HEK293 (cell line): Measurements from ENCODE around the gene CIRBP.
A peak's percentile ranks its signal among the peaks of the same experiment; 100 is the strongest.

Experiments used
- BCL11A ChIP-seq: fragments of 450-650 bp; formaldehyde crosslinking; IDR thresholded peaks from 2 replicates; pipeline ENCODE4 v1.5.1; 2016; ENCODE audit warnings: low read depth, missing biosample characterization, missing genetic modification characterization
- GLI2 ChIP-seq: fragments of 450-650 bp; formaldehyde crosslinking; IDR thresholded peaks from 2 replicates; pipeline ENCODE4; 2017; ENCODE audit warnings: missing biosample characterization, missing genetic modification characterization, low read depth, borderline replicate concordance
- HOXA7 ChIP-seq: sonication (generic); formaldehyde crosslinking; IDR thresholded peaks from 2 replicates; pipeline ENCODE4 v1.8.1; 2022; ENCODE audit warnings: missing genetic modification reagents, borderline replicate concordance
- KLF10 ChIP-seq: fragments of 450-650 bp; IDR thresholded peaks from 2 replicates; pipeline ENCODE4 v1.5.1; 2018; ENCODE audit warnings: missing biosample characterization, mild to moderate bottlenecking, missing genetic modification characterization
- PRDM1 ChIP-seq: fragments of 450-650 bp; formaldehyde crosslinking; IDR thresholded peaks from 2 replicates; pipeline ENCODE4; 2016; ENCODE audit warnings: missing biosample characterization, missing genetic modification characterization
- RBAK ChIP-seq: fragments of 450-650 bp; formaldehyde crosslinking; IDR thresholded peaks from 2 replicates; pipeline ENCODE4 v1.5.1; 2016; ENCODE audit warnings: missing biosample characterization, missing genetic modification characterization
- SCRT1 ChIP-seq: fragments of 450-650 bp; formaldehyde crosslinking; IDR thresholded peaks from 2 replicates; pipeline ENCODE4 v1.5.1; 2016; ENCODE audit warnings: missing biosample characterization, missing genetic modification characterization, borderline replicate concordance
- SP3 ChIP-seq: fragments of 450-650 bp; formaldehyde crosslinking; IDR thresholded peaks from 2 replicates; pipeline ENCODE4 v1.5.1; 2016; ENCODE audit warnings: missing biosample characterization, missing genetic modification characterization
- ZBTB17 ChIP-seq: fragments of 450-650 bp; formaldehyde crosslinking; IDR thresholded peaks from 2 replicates; pipeline ENCODE4 v1.5.1; 2016; ENCODE audit warnings: missing biosample characterization, missing genetic modification characterization
- ZBTB7A ChIP-seq: fragments of 450-650 bp; formaldehyde crosslinking; IDR thresholded peaks from 2 replicates; pipeline ENCODE4 v1.5.1; 2016; ENCODE audit warnings: low read depth, missing biosample characterization, missing genetic modification characterization
- ZFP69B ChIP-seq: fragments of 450-650 bp; formaldehyde crosslinking; IDR thresholded peaks from 2 replicates; pipeline ENCODE4 v1.5.1; 2016; ENCODE audit warnings: missing biosample characterization, missing genetic modification characterization
- ZNF132 ChIP-seq: fragments of 450-650 bp; formaldehyde crosslinking; IDR thresholded peaks from 2 replicates; pipeline ENCODE4 v1.5.1; 2017; ENCODE audit warnings: missing biosample characterization, missing genetic modification characterization, borderline replicate concordance
- ZNF175 ChIP-seq: fragments of 450-650 bp; formaldehyde crosslinking; IDR thresholded peaks from 2 replicates; pipeline ENCODE4 v1.5.1; 2016; ENCODE audit warnings: missing biosample characterization, missing genetic modification characterization
- ZNF221 ChIP-seq: fragments of 450-650 bp; formaldehyde crosslinking; IDR thresholded peaks from 2 replicates; pipeline ENCODE4 v1.5.1; 2017; ENCODE audit warnings: missing biosample characterization, missing genetic modification characterization, borderline replicate concordance
- ZNF404 ChIP-seq: fragments of 450-650 bp; formaldehyde crosslinking; IDR thresholded peaks from 2 replicates; pipeline ENCODE4 v1.5.1; 2017; ENCODE audit warnings: missing biosample characterization, missing genetic modification characterization
- ZNF473 ChIP-seq: fragments of 450-650 bp; formaldehyde crosslinking; IDR thresholded peaks from 2 replicates; pipeline ENCODE4 v1.5.1; 2017; ENCODE audit warnings: missing biosample characterization, missing genetic modification characterization
- ZNF48 ChIP-seq: fragments of 450-650 bp; formaldehyde crosslinking; IDR thresholded peaks from 2 replicates; pipeline ENCODE4 v1.5.1; 2016; ENCODE audit warnings: missing biosample characterization, missing genetic modification characterization
- ZNF610 ChIP-seq: fragments of 450-650 bp; formaldehyde crosslinking; IDR thresholded peaks from 2 replicates; pipeline ENCODE4 v1.5.1; 2016; ENCODE audit warnings: missing biosample characterization, missing genetic modification characterization, borderline replicate concordance
- ZNF621 ChIP-seq: fragments of 450-650 bp; formaldehyde crosslinking; IDR thresholded peaks from 2 replicates; pipeline ENCODE4 v1.5.1; 2017; ENCODE audit warnings: missing biosample characterization, missing genetic modification characterization
- ZNF777 ChIP-seq: fragments of 450-650 bp; formaldehyde crosslinking; IDR thresholded peaks from 2 replicates; pipeline ENCODE4 v1.5.1; 2017; ENCODE audit warnings: missing biosample characterization, missing genetic modification characterization, borderline replicate concordance
- ZNF791 ChIP-seq: fragments of 450-650 bp; formaldehyde crosslinking; IDR thresholded peaks from 2 replicates; pipeline ENCODE4 v1.5.1; 2016; ENCODE audit warnings: missing biosample characterization, missing genetic modification characterization
- ZSCAN30 ChIP-seq: fragments of 450-650 bp; IDR thresholded peaks from 2 replicates; pipeline ENCODE4 v1.5.1; 2018; ENCODE audit warnings: missing biosample characterization, mild to moderate bottlenecking, missing genetic modification characterization, moderate library complexity
- TF ChIP-seq, protein P1 (sequence below): fragments of 450-650 bp; formaldehyde crosslinking; IDR thresholded peaks from 2 replicates; pipeline ENCODE4 v1.5.1; 2016; ENCODE audit warnings: missing biosample characterization, missing genetic modification characterization
- TF ChIP-seq, protein P2 (sequence below): fragments of 450-650 bp; formaldehyde crosslinking; IDR thresholded peaks from 2 replicates; pipeline ENCODE4 v1.5.1; 2016; ENCODE audit warnings: missing biosample characterization, missing genetic modification characterization
- TF ChIP-seq, protein P3 (sequence below): fragments of 450-650 bp; formaldehyde crosslinking; IDR thresholded peaks from 2 replicates; pipeline ENCODE4 v1.5.1; 2017; ENCODE audit warnings: missing biosample characterization, missing genetic modification characterization
- TF ChIP-seq, protein P4 (sequence below): fragments of 450-650 bp; formaldehyde crosslinking; IDR thresholded peaks from 2 replicates; pipeline ENCODE4 v1.5.1; 2016; ENCODE audit warnings: missing biosample characterization, missing genetic modification characterization
- TF ChIP-seq, protein P5 (sequence below): fragments of 450-650 bp; formaldehyde crosslinking; IDR thresholded peaks from 2 replicates; pipeline ENCODE4 v1.5.1; 2016; ENCODE audit warnings: missing biosample characterization, missing genetic modification characterization, borderline replicate concordance

The CIRBP gene

DNA sequence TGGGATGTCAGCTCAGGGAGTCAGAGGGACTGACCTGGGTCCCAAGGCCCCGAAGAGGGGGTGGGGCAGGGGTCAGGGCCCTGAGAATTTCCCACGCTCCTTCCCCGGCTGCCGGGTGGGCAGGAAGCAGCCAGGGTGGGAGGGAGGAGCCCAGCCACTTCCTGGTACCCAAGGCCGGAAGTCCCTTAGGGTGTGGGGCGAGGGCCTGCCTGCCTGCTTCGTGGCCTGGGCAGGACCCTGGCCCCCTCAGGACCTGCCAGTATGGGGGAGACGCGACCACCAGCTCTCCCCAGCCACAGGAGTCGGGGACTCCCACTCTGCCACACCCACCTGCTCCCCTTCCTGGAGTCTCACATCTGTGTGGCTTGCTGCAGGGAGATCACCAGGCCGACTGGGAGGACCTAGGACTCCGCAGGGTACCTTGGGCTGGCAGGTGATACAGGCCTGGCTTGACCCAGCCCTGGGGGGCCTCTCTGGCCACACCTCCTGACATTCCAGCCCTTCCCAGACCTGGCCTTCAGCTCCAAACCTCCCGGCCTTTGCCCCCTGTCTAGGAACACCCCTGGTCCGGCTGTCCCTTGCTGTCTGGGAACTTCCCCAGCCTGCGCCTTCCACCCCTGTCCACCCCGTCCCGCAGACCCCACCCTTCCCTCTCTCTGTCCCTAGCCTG, 9.8 kb upstream of the CIRBP start (continued):
- TF ChIP-seq, protein P1, sequence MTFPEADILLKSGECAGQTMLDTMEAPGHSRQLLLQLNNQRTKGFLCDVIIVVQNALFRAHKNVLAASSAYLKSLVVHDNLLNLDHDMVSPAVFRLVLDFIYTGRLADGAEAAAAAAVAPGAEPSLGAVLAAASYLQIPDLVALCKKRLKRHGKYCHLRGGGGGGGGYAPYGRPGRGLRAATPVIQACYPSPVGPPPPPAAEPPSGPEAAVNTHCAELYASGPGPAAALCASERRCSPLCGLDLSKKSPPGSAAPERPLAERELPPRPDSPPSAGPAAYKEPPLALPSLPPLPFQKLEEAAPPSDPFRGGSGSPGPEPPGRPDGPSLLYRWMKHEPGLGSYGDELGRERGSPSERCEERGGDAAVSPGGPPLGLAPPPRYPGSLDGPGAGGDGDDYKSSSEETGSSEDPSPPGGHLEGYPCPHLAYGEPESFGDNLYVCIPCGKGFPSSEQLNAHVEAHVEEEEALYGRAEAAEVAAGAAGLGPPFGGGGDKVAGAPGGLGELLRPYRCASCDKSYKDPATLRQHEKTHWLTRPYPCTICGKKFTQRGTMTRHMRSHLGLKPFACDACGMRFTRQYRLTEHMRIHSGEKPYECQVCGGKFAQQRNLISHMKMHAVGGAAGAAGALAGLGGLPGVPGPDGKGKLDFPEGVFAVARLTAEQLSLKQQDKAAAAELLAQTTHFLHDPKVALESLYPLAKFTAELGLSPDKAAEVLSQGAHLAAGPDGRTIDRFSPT (tag by site-specific recombination), result peak; percentile 90
- TF ChIP-seq SP3 (tag by site-specific recombination) (peak; percentile 75), ZNF404 (no peak), ZNF473 (tag by site-specific recombination) (no peak), ZNF621 (tag by site-specific recombination) (no peak), RBAK (no peak), ZBTB7A (no peak; the same call in none of the 2 replicates), ZNF791 (tag by site-specific recombination) (no peak), PRDM1 (no peak), ZBTB17 (tag by site-specific recombination) (no peak), ZSCAN30 (tag by site-specific recombination) (0 out of 2 replicates have a peak, but pooled peaks have one; percentile 46), ZNF221 (tag by site-specific recombination) (no peak), ZNF132 (no peak), BCL11A (tag by site-specific recombination) (peak; percentile 77; the same call in 1 of the 2 replicates), ZNF610 (tag by site-specific recombination) (no peak), ZFP69B (tag by site-specific recombination) (no peak), SCRT1 (tag by site-specific recombination) (no peak), GLI2 (tag by site-specific recombination) (no peak), ZNF175 (no peak), ZNF48 (tag by site-specific recombination) (no peak), ZNF777 (tag by site-specific recombination) (no peak), HOXA7 (CRISPR knock-in tag) (no peak), KLF10 (peak; percentile 75; the same call in 1 of the 2 replicates)
- TF ChIP-seq, protein P2, sequence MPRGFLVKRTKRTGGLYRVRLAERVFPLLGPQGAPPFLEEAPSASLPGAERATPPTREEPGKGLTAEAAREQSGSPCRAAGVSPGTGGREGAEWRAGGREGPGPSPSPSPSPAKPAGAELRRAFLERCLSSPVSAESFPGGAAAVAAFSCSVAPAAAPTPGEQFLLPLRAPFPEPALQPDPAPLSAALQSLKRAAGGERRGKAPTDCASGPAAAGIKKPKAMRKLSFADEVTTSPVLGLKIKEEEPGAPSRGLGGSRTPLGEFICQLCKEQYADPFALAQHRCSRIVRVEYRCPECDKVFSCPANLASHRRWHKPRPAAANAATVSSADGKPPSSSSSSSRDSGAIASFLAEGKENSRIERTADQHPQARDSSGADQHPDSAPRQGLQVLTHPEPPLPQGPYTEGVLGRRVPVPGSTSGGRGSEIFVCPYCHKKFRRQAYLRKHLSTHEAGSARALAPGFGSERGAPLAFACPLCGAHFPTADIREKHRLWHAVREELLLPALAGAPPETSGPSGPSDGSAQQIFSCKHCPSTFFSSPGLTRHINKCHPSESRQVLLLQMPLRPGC (tag by site-specific recombination), result no peak
- TF ChIP-seq, protein P3, sequence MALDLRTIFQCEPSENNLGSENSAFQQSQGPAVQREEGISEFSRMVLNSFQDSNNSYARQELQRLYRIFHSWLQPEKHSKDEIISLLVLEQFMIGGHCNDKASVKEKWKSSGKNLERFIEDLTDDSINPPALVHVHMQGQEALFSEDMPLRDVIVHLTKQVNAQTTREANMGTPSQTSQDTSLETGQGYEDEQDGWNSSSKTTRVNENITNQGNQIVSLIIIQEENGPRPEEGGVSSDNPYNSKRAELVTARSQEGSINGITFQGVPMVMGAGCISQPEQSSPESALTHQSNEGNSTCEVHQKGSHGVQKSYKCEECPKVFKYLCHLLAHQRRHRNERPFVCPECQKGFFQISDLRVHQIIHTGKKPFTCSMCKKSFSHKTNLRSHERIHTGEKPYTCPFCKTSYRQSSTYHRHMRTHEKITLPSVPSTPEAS (tag by site-specific recombination), result no peak
- TF ChIP-seq, protein P4, sequence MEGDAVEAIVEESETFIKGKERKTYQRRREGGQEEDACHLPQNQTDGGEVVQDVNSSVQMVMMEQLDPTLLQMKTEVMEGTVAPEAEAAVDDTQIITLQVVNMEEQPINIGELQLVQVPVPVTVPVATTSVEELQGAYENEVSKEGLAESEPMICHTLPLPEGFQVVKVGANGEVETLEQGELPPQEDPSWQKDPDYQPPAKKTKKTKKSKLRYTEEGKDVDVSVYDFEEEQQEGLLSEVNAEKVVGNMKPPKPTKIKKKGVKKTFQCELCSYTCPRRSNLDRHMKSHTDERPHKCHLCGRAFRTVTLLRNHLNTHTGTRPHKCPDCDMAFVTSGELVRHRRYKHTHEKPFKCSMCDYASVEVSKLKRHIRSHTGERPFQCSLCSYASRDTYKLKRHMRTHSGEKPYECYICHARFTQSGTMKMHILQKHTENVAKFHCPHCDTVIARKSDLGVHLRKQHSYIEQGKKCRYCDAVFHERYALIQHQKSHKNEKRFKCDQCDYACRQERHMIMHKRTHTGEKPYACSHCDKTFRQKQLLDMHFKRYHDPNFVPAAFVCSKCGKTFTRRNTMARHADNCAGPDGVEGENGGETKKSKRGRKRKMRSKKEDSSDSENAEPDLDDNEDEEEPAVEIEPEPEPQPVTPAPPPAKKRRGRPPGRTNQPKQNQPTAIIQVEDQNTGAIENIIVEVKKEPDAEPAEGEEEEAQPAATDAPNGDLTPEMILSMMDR (tag by site-specific recombination), result no peak
- TF ChIP-seq, protein P5, sequence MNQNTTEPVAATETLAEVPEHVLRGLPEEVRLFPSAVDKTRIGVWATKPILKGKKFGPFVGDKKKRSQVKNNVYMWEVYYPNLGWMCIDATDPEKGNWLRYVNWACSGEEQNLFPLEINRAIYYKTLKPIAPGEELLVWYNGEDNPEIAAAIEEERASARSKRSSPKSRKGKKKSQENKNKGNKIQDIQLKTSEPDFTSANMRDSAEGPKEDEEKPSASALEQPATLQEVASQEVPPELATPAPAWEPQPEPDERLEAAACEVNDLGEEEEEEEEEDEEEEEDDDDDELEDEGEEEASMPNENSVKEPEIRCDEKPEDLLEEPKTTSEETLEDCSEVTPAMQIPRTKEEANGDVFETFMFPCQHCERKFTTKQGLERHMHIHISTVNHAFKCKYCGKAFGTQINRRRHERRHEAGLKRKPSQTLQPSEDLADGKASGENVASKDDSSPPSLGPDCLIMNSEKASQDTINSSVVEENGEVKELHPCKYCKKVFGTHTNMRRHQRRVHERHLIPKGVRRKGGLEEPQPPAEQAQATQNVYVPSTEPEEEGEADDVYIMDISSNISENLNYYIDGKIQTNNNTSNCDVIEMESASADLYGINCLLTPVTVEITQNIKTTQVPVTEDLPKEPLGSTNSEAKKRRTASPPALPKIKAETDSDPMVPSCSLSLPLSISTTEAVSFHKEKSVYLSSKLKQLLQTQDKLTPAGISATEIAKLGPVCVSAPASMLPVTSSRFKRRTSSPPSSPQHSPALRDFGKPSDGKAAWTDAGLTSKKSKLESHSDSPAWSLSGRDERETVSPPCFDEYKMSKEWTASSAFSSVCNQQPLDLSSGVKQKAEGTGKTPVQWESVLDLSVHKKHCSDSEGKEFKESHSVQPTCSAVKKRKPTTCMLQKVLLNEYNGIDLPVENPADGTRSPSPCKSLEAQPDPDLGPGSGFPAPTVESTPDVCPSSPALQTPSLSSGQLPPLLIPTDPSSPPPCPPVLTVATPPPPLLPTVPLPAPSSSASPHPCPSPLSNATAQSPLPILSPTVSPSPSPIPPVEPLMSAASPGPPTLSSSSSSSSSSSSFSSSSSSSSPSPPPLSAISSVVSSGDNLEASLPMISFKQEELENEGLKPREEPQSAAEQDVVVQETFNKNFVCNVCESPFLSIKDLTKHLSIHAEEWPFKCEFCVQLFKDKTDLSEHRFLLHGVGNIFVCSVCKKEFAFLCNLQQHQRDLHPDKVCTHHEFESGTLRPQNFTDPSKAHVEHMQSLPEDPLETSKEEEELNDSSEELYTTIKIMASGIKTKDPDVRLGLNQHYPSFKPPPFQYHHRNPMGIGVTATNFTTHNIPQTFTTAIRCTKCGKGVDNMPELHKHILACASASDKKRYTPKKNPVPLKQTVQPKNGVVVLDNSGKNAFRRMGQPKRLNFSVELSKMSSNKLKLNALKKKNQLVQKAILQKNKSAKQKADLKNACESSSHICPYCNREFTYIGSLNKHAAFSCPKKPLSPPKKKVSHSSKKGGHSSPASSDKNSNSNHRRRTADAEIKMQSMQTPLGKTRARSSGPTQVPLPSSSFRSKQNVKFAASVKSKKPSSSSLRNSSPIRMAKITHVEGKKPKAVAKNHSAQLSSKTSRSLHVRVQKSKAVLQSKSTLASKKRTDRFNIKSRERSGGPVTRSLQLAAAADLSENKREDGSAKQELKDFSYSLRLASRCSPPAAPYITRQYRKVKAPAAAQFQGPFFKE, result no peak
